Transverse colon (tissue), 4 donors: Measurements from ENCODE around the gene MGAT3. TPM values are rescaled to one million over a fixed set of nuclear protein-coding genes. Genes with fewer than 3 reads are reported as not detected.

Experiments
- DNase-seq: peaks from one replicate; pipeline ENCODE4 v3.0.0-alpha.2; 2019
- H3K27ac ChIP-seq, 4 donors: fragments of 200-600 bp; sonication (generic); 2 replicates each; pipeline ENCODE4 v1.5.1; 2016 to 2018; ENCODE audit warnings: inconsistent platforms in 4 of 4
- H3K27me3 ChIP-seq: fragments of 200-600 bp; sonication (generic); 2 replicates; pipeline ENCODE4 v1.5.1; 2017; ENCODE audit warnings: inconsistent platforms
- H3K36me3 ChIP-seq, 4 donors: fragments of 200-600 bp; sonication (generic); 2 replicates each; pipeline ENCODE4 v1.5.1; 2017 to 2019; ENCODE audit warnings: inconsistent platforms in 4 of 4
- H3K4me1 ChIP-seq, 4 donors: fragments of 200-600 bp; sonication (generic); 2 replicates each; pipeline ENCODE4 v1.5.1; 2017 to 2020; ENCODE audit warnings: inconsistent platforms in 4 of 4
- H3K4me3 ChIP-seq, 4 donors: fragments of 200-600 bp; sonication (generic); 1 replicate in 1 of 4; 2 replicates in 3 of 4; pipeline versions ENCODE4 v1.5.1 to v1.6.1; 2017 to 2019; ENCODE audit warnings: inconsistent platforms in 4 of 4
- H3K9me3 ChIP-seq, 2 donors: fragments of 200-600 bp; sonication (generic); 2 replicates each; pipeline ENCODE4 v1.5.1; 2017 to 2019; ENCODE audit warnings: inconsistent platforms in 2 of 2
- EP300 ChIP-seq: sonication (generic); formaldehyde crosslinking; IDR thresholded peaks from one replicate; pipeline ENCODE4 v1.6.1; 2017; ENCODE audit warnings: antibody characterized with exemption, low read depth
- POLR2A ChIP-seq: fragments of 450-650 bp; IDR thresholded peaks from one replicate; pipeline ENCODE4 v1.6.1; 2016; ENCODE audit warnings: antibody characterized with exemption, mild to moderate bottlenecking, moderate library complexity
- POLR2AphosphoS5 ChIP-seq, 3 donors: sonication (generic); formaldehyde crosslinking; IDR thresholded peaks; one replicate each; pipeline ENCODE4 v1.6.1; 2016; ENCODE audit warnings: antibody characterized with exemption in 3 of 3
- WGBS, 2 donors: methylation state at CpG; one replicate each; pipeline ENCODE4 v1.1.5; 2018; ENCODE audit warnings: low coverage in 1 of 2; 5-methylcytosine and 5-hydroxymethylcytosine counted together
- in situ Hi-C, 4 donors: fragments of 200-750 bp; cut with MboI; loops; one replicate each; pipeline versions ENCODE4 v1.15.0 to v1.15.1; 2017; ENCODE audit warnings: low sequenced_read_pairs in 3 of 4, low pct_ligation_motif_present in 1 of 4, low pct_unique_long_range_greater_than_20kb in 1 of 4
- intact Hi-C: fragments of 100-400 bp; cut with DNase I; formaldehyde crosslinking; loops from one replicate; pipeline ENCODE4 v1.15.1; 2023; ENCODE audit warnings: low total_unique reads
- total RNA-seq, 4 donors: library from RNA; depleted of rRNA; stranded (reverse); fragments of >200 nt; gene quantifications; one replicate each; pipeline ENCODE4 v1.1.0, GENCODE V29; 2016
- TF ChIP-seq, protein P1 (sequence below), 5 experiments: fragments of 200-600 bp in 3 of 5; fragments of 450-650 bp in 2 of 5; sonication (generic) in 3 of 5; IDR thresholded peaks; 1 replicate in 2 of 5; 2 replicates in 3 of 5; pipeline ENCODE4 v1.5.1; 2016 to 2017; ENCODE audit warnings: antibody characterized with exemption in 5 of 5, inconsistent platforms in 3 of 5, mild to moderate bottlenecking in 2 of 5, moderate library complexity in 1 of 5

MGAT3 gene
- total RNA-seq, 4 donors from 2014 or later: 1.2 to 10.1 (median 5.2) TPM

DNA sequence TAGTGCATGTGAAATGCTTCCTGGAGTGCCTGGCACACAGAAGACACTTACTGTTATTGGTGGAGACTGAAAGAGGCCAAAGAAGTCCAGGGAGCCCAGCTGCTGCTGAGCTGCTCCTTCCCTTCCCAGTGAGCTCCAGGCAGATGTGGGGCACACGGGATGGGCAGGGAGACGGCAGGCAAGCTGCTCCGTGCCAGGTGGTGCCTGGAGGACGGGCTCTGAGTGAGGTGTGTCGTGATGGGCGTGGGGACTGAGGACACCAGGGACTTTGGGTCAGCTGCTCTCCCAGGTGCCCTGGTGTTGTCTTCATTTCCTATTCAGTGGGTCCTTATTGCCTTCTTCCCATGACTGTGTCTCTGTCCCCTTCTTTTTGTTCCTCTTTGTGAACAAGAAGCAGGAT is 37.7 kb upstream of the MGAT3 start:
- Histone ChIP-seq H3K36me3 (peaks cover 0 to 34% (median 15%) of the 10 kb centered on the region in 4 donors), H3K27ac (no peak overlapping the region), H3K4me1 (peaks cover 0 to 6% (median 0%) of the 10 kb centered on the region in 4 donors), H3K9me3 (no peaks in the 10 kb centered on the region), H3K27me3 (no peaks in the 10 kb centered on the region), H3K4me3 (no peak overlapping the region)
- in situ Hi-C loops: no loop called here
- intact Hi-C loops: no loop called here
- 85% methylated on average over 6 of the region's 6 CpGs; no CpG with 5 or more reads in 1 of the 2 donors for WGBS, 2 donors
- DNase-seq: no peak
- TF ChIP-seq POLR2AphosphoS5 (IDR thresholded peaks at IDR 0.05): no peak
- no peak for TF ChIP-seq EP300
- no peak for TF ChIP-seq POLR2A
- TF ChIP-seq, protein P1, sequence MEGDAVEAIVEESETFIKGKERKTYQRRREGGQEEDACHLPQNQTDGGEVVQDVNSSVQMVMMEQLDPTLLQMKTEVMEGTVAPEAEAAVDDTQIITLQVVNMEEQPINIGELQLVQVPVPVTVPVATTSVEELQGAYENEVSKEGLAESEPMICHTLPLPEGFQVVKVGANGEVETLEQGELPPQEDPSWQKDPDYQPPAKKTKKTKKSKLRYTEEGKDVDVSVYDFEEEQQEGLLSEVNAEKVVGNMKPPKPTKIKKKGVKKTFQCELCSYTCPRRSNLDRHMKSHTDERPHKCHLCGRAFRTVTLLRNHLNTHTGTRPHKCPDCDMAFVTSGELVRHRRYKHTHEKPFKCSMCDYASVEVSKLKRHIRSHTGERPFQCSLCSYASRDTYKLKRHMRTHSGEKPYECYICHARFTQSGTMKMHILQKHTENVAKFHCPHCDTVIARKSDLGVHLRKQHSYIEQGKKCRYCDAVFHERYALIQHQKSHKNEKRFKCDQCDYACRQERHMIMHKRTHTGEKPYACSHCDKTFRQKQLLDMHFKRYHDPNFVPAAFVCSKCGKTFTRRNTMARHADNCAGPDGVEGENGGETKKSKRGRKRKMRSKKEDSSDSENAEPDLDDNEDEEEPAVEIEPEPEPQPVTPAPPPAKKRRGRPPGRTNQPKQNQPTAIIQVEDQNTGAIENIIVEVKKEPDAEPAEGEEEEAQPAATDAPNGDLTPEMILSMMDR (IDR thresholded peaks at IDR 0.05): no peak

DNA sequence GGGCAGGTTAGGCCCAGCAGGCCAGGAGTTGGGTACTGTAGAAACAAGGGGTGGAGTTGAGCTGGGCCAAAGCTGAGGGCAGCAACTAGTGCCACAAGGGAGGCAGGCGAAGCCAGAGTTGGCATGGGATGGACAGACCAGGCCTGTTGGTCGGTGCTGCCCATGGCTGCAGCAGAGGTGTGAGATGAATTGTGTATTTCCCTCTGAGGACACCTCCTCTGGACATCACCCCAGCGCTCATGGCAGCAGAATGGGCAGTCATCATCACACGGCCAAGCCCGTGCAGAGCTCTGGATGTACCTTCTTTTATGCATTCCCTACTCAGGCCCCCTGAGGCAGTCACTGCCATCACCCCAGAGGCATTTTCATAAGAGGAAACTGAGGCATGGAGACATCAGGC is 36.9 kb upstream of the MGAT3 start:
- TF ChIP-seq EP300: no peak
- no peak for TF ChIP-seq POLR2AphosphoS5 (IDR thresholded peaks at IDR 0.05)
- no peak for TF ChIP-seq POLR2A
- TF ChIP-seq, protein P1 (IDR thresholded peaks at IDR 0.05): no peak
- 93% methylated on average over 5 of the region's 5 CpGs; no CpG with 5 or more reads in 1 of the 2 donors for WGBS, 2 donors
- Histone ChIP-seq H3K4me3 (no peak overlapping the region), H3K36me3 (peaks cover 0 to 34% (median 15%) of the 10 kb centered on the region in 4 donors), H3K27me3 (no peaks in the 10 kb centered on the region), H3K4me1 (no peaks in the 10 kb centered on the region), H3K9me3 (no peaks in the 10 kb centered on the region), H3K27ac (no peak overlapping the region)
- no peak for DNase-seq
- intact Hi-C loops (no loop called here), in situ Hi-C loops (no loop called here)

DNA sequence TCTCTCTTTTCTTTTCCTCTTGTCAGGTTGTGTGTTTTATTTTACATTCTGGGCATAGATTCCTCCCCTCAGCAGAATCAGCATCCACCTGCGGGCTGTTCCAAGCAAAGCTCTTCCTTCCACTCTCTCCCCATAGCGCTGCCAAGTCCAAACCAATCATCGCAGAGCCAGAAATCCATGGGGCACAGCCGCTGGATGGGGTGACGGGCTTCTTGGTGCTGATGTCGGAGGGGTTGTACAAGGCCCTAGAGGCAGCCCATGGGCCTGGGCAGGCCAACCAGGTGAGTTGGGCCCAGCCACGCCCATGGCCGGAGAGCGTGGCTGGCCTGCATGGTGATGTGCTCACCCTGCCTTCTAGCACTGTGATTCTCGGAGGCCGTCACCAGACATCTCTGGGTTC is 35.1 kb upstream of the MGAT3 start:
- no peak overlapping the region for H3K27ac ChIP-seq
- in situ Hi-C loops: no loop called here
- no peaks in the 10 kb centered on the region for H3K9me3 ChIP-seq
- H3K27me3 ChIP-seq: no peaks in the 10 kb centered on the region
- TF ChIP-seq EP300 (no peak), POLR2AphosphoS5 (IDR thresholded peaks at IDR 0.05) (no peak), POLR2A (no peak)
- TF ChIP-seq, protein P1 (IDR thresholded peaks at IDR 0.05): no peak
- no peak for DNase-seq
- intact Hi-C loops: no loop called here
- no peak overlapping the region for H3K4me3 ChIP-seq
- H3K36me3 ChIP-seq: peaks cover 0 to 31% (median 12%) of the 10 kb centered on the region in 4 donors
- 93 to 100% methylated on average over 3 to 11 of the region's 11 CpGs for WGBS, 2 donors
- no peaks in the 10 kb centered on the region for H3K4me1 ChIP-seq

DNA sequence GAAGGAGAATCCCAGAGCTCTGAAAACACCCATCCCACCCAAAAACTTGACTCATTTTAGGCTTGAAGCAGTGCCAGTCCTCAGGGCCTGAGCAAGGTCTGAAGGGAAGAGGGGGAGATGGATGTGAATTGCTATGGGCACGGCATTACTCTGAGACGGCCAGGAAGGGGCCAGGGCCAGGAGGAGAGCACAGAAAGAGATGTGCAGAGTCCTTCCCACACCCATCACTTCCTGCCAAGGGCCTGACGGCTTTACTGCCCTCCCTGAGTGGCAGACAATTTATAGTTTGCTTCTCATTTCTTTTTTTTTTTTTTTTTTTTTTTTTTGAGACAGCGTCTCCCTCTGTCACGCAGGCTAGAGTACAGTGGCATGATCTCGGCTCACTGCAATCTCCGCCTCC is 34.7 kb upstream of the MGAT3 start:
- WGBS, 2 donors: 81 to 100% methylated on average over 2 to 7 of the region's 7 CpGs
- Histone ChIP-seq H3K9me3 (no peaks in the 10 kb centered on the region), H3K27ac (no peak overlapping the region), H3K27me3 (no peaks in the 10 kb centered on the region), H3K36me3 (peaks cover 0 to 31% (median 12%) of the 10 kb centered on the region in 4 donors), H3K4me3 (no peak overlapping the region), H3K4me1 (no peaks in the 10 kb centered on the region)
- no peak for DNase-seq
- TF ChIP-seq, protein P1 (IDR thresholded peaks at IDR 0.05): no peak
- TF ChIP-seq POLR2AphosphoS5 (IDR thresholded peaks at IDR 0.05) (no peak), POLR2A (no peak), EP300 (no peak)
- intact Hi-C loops: no loop called here
- in situ Hi-C loops: no loop called here
